ENCODE measurements around the gene NPFFR1. TPM values are rescaled to one million over a fixed set of nuclear protein-coding genes. Genes with fewer than 3 reads are reported as not detected.

The NPFFR1 gene
- total RNA-seq, 1 experiment from 2014 or later: 0.24 TPM

- no peaks in the 10 kb centered on the region for H3K9me3 Mint-ChIP-seq (ENCODE audit: low read depth, unreplicated experiment)
- H3K27ac Mint-ChIP-seq (ENCODE audit: unreplicated experiment): no peak overlapping the region
- peaks cover 15% of the 10 kb centered on the region for H3K36me3 Mint-ChIP-seq (ENCODE audit: insufficient read depth, unreplicated experiment)
- no peaks in the 10 kb centered on the region for H3K27me3 Mint-ChIP-seq (ENCODE audit: unreplicated experiment)
- intact Hi-C loops (cut with micrococcal nuclease; ENCODE audit: unreplicated experiment): loop anchor here (5.0 kb wide), 1 partner anchor 58 kb away; no protein-coding TSS in a partner anchor
- BruUV-seq (replicated peaks): no TSS peak
- DNase-seq: no peak
- CTCF ChIA-PET: interaction anchor here (0.6 to 1.2 kb wide), 4 partner anchors 11 to 66 kb away, joined by 3 to 4 read pairs (median 3); no protein-coding TSS in a partner anchor
- peaks cover 51% of the 10 kb centered on the region for H3K4me1 Mint-ChIP-seq (ENCODE audit: low read depth, unreplicated experiment)
- TF ChIP-seq CTCF (IDR thresholded peaks at IDR 0.05; ENCODE audit: unreplicated experiment): no peak
- no peak overlapping the region for H3K4me3 Mint-ChIP-seq (ENCODE audit: low read depth, unreplicated experiment)
These were observed 46.9 kb upstream of the NPFFR1 start for GRCh38 chr10:70330671-70331070.

GRCh38 chr10:70328967-70329366 lies 45.2 kb upstream of the NPFFR1 start:
- intact Hi-C loops (cut with micrococcal nuclease; ENCODE audit: unreplicated experiment): no loop called here

GRCh38 chr10:70328018-70328417 lies 44.2 kb upstream of the NPFFR1 start:
- intact Hi-C loops (cut with micrococcal nuclease; ENCODE audit: unreplicated experiment): no loop called here
- H3K4me3 Mint-ChIP-seq (ENCODE audit: low read depth, unreplicated experiment): no peak overlapping the region

More at GRCh38 chr10:70328967-70329366, 45.2 kb upstream of the NPFFR1 start:
- no peaks in the 10 kb centered on the region for H3K27me3 Mint-ChIP-seq (ENCODE audit: unreplicated experiment)
- H3K4me1 Mint-ChIP-seq (ENCODE audit: low read depth, unreplicated experiment): peaks cover 46% of the 10 kb centered on the region
- BruUV-seq (replicated peaks): no TSS peak
- H3K27ac Mint-ChIP-seq (ENCODE audit: unreplicated experiment): no peak overlapping the region
- H3K9me3 Mint-ChIP-seq (ENCODE audit: low read depth, unreplicated experiment): no peaks in the 10 kb centered on the region
- TF ChIP-seq CTCF (IDR thresholded peaks at IDR 0.05; ENCODE audit: unreplicated experiment): no peak
- no peak overlapping the region for H3K4me3 Mint-ChIP-seq (ENCODE audit: low read depth, unreplicated experiment)
- CTCF ChIA-PET: interaction anchor here (0.8 to 1.2 kb wide), 2 partner anchors 9 to 106 kb away, joined by 3 read pairs; no protein-coding TSS in a partner anchor
- peaks cover 15% of the 10 kb centered on the region for H3K36me3 Mint-ChIP-seq (ENCODE audit: insufficient read depth, unreplicated experiment)
- DNase-seq: no peak

GRCh38 chr10:70324951-70325781 lies 41.4 kb upstream of the NPFFR1 start:
- H3K36me3 Mint-ChIP-seq (ENCODE audit: insufficient read depth, unreplicated experiment): no peaks in the 10 kb centered on the region
- no peak overlapping the region for H3K27ac Mint-ChIP-seq (ENCODE audit: unreplicated experiment)
- BruUV-seq (replicated peaks): no TSS peak
- no peaks in the 10 kb centered on the region for H3K27me3 Mint-ChIP-seq (ENCODE audit: unreplicated experiment)
- intact Hi-C loops (cut with micrococcal nuclease; ENCODE audit: unreplicated experiment): no loop called here
- no peak for TF ChIP-seq CTCF (IDR thresholded peaks at IDR 0.05; ENCODE audit: unreplicated experiment)
- no peak for DNase-seq
- no peak overlapping the region for H3K4me3 Mint-ChIP-seq (ENCODE audit: low read depth, unreplicated experiment)
- peaks cover 12% of the 10 kb centered on the region for H3K4me1 Mint-ChIP-seq (ENCODE audit: low read depth, unreplicated experiment)
- H3K9me3 Mint-ChIP-seq (ENCODE audit: low read depth, unreplicated experiment): no peaks in the 10 kb centered on the region
- CTCF ChIA-PET: interaction anchor here (1.0 kb wide), 1 partner anchor 28 kb away, joined by 3 read pairs; no protein-coding TSS in a partner anchor

More at GRCh38 chr10:70328018-70328417, 44.2 kb upstream of the NPFFR1 start:
- no TSS peak for BruUV-seq (replicated peaks)
- Mint-ChIP-seq H3K36me3 (ENCODE audit: insufficient read depth, unreplicated experiment) (peaks cover 15% of the 10 kb centered on the region), H3K27me3 (ENCODE audit: unreplicated experiment) (no peaks in the 10 kb centered on the region), H3K4me1 (ENCODE audit: low read depth, unreplicated experiment) (peaks cover 36% of the 10 kb centered on the region), H3K9me3 (ENCODE audit: low read depth, unreplicated experiment) (no peaks in the 10 kb centered on the region), H3K27ac (ENCODE audit: unreplicated experiment) (no peak overlapping the region)
- no peak for DNase-seq
- TF ChIP-seq CTCF (IDR thresholded peaks at IDR 0.05; ENCODE audit: unreplicated experiment): no peak
- CTCF ChIA-PET: no interaction called here

Measured in Calu3 (cell line).